GM12878 (cell line): ENCODE data around the gene HBD. TPM values are rescaled to one million over a fixed set of nuclear protein-coding genes. Genes with fewer than 3 reads are reported as not detected.

Source experiments
- ATAC-seq: fragments of 200-7000 bp; cut with Tn5 transposase; 3 replicates; pipeline ENCODE4 v1.9.1; 2020; ENCODE audit warnings: mild to moderate bottlenecking, moderate library complexity
- BruUV-seq: library from RNA; stranded (reverse); fragments of 400-500 nt; replicated peaks from 2 replicates; lab custom pipeline; 2021; lab: Mats Ljungman, UMichigan
- CTCF ChIA-PET: fragments of 300-600 bp; sonication (Branson Sonifier 250); formaldehyde crosslinking; extraction: SDS; loops from one replicate; lab custom pipeline; 2021; ENCODE audit warnings: inconsistent platforms; lab: Yijun Ruan, JAX
- POLR2A ChIA-PET: fragments of 350-600 bp; formaldehyde crosslinking; extraction: SDS; loops from one replicate; lab custom pipeline; 2021; ENCODE audit warnings: inconsistent platforms; lab: Charles Lee
- RAD21 ChIA-PET: fragments of 300-600 bp; sonication (Branson Sonifier 250); formaldehyde crosslinking; loops from one replicate; lab custom pipeline; 2023; ENCODE audit warnings: antibody characterized with exemption; ENCODE audit not compliant: unreplicated experiment; lab: Charles Lee
- SMC1A ChIA-PET: fragments of 300-600 bp; sonication (Branson Sonifier 250); formaldehyde crosslinking; loops from one replicate; lab custom pipeline; 2023; ENCODE audit not compliant: unreplicated experiment, uncharacterized antibody; lab: Charles Lee
- DNase-seq: peaks from one replicate; pipeline ENCODE4 v3.0.0-alpha.2; 2011; ENCODE audit warnings: low read depth, low spot score
- FAIRE-seq: peaks from 3 replicates; lab custom pipeline; 2011; peaks lifted over from hg19 to GRCh38; lab: Jason Lieb, UNC
- H2AFZ ChIP-seq: 2 replicates; pipeline ENCODE4 v1.6.0; 2011; ENCODE audit warnings: low read depth, low read length, control low read depth; ENCODE audit not compliant: control insufficient read depth
- H3K27ac ChIP-seq: 2 replicates; pipeline ENCODE4 v1.5.1; 2011; ENCODE audit warnings: control low read depth; ENCODE audit not compliant: control insufficient read depth, insufficient read depth
- H3K27me3 ChIP-seq, 2 experiments: replicated peaks in 1 of 2; 2 replicates each; pipeline versions ENCODE4 v1.6.0 to v1.6.1; 2011; ENCODE audit warnings: low read length in 1 of 2; ENCODE audit not compliant: control insufficient read depth in 2 of 2, insufficient read depth in 2 of 2
- H3K36me3 ChIP-seq, 2 experiments: 2 replicates each; pipeline ENCODE4 v1.5.1; 2011; ENCODE audit warnings: low read length in 1 of 2; ENCODE audit not compliant: control insufficient read depth in 2 of 2, insufficient read depth in 2 of 2
- H3K4me1 ChIP-seq: 2 replicates; pipeline ENCODE4 v1.6.1; 2011; ENCODE audit warnings: mild to moderate bottlenecking, low read length, moderate library complexity, mixed read lengths; ENCODE audit not compliant: control insufficient read depth, insufficient read depth
- H3K4me2 ChIP-seq: 2 replicates; pipeline ENCODE4 v1.6.0; 2011; ENCODE audit warnings: control low read depth; ENCODE audit not compliant: control insufficient read depth, insufficient read depth
- H3K4me3 ChIP-seq: fragments of 200-600 bp; sonication (generic); 2 replicates; pipeline ENCODE4 v1.5.1; 2016
- H3K79me2 ChIP-seq: 2 replicates; pipeline ENCODE4 v1.6.0; 2011; ENCODE audit warnings: low read length; ENCODE audit not compliant: control insufficient read depth, insufficient read depth
- H3K9ac ChIP-seq: 2 replicates; pipeline ENCODE4 v1.8.0; 2011; ENCODE audit warnings: low read length, control low read depth, mixed read lengths; ENCODE audit not compliant: control insufficient read depth, insufficient read depth
- H3K9me3 ChIP-seq: replicated peaks from 3 replicates; pipeline ENCODE4 v1.5.1; 2011; ENCODE audit warnings: mild to moderate bottlenecking, low read length; ENCODE audit not compliant: control insufficient read depth, insufficient read depth
- H4K20me1 ChIP-seq: 2 replicates; pipeline ENCODE4 v1.6.0; 2011; ENCODE audit not compliant: control insufficient read depth, insufficient read depth
- CREB1 ChIP-seq: IDR thresholded peaks from 2 replicates; pipeline ENCODE4 v1.6.1; 2012; ENCODE audit warnings: low read depth, mild to moderate bottlenecking, inconsistent platforms
- CREM ChIP-seq: IDR thresholded peaks from 2 replicates; pipeline ENCODE4 v1.6.1; 2014; ENCODE audit warnings: antibody characterized with exemption, low read depth
- CTCF ChIP-seq, 3 experiments: IDR thresholded peaks in 2 of 3; conservative IDR thresholded peaks in 1 of 3; 2 replicates each; pipeline ENCODE4 v1.5.1; 2011; ENCODE audit warnings: low read depth in 3 of 3, low read length in 3 of 3, mild to moderate bottlenecking in 3 of 3, control low read depth in 2 of 3, moderate library complexity in 2 of 3, inconsistent platforms in 1 of 3, mixed read lengths in 1 of 3; ENCODE audit not compliant: control insufficient read depth in 2 of 3, insufficient read depth in 1 of 3; ENCODE audit errors: extremely low read depth in 1 of 3
- ETV6 ChIP-seq, 2 experiments: fragments of 450-650 bp in 1 of 2; IDR thresholded peaks in 1 of 2; conservative IDR thresholded peaks in 1 of 2; 2 replicates each; pipeline ENCODE4 v1.6.1; 2014; ENCODE audit warnings: antibody characterized with exemption in 1 of 2, borderline replicate concordance in 1 of 2, low read depth in 1 of 2, mild to moderate bottlenecking in 1 of 2, moderate library complexity in 1 of 2
- EZH2 ChIP-seq: IDR thresholded peaks from 2 replicates; pipeline ENCODE4 v1.6.1; 2012; ENCODE audit warnings: low read depth, mild to moderate bottlenecking, control low read depth, inconsistent platforms, low read length, borderline replicate concordance; ENCODE audit not compliant: control insufficient read depth
- FOS ChIP-seq: IDR thresholded peaks from 3 replicates; pipeline ENCODE4 v1.6.1; 2011; ENCODE audit warnings: borderline replicate concordance; ENCODE audit not compliant: insufficient read length; ENCODE audit errors: extremely low read depth
- IKZF1 ChIP-seq: fragments of 450-650 bp; conservative IDR thresholded peaks from 2 replicates; pipeline ENCODE4 v1.6.1; 2017; ENCODE audit warnings: antibody characterized with exemption, mild to moderate bottlenecking
- KAT2A ChIP-seq: conservative IDR thresholded peaks from 2 replicates; pipeline ENCODE4 v1.6.1; 2011; ENCODE audit warnings: low read depth, low read length; ENCODE audit not compliant: control insufficient read depth
- KLF5 ChIP-seq: fragments of 450-650 bp; IDR thresholded peaks from 2 replicates; pipeline ENCODE4 v1.6.1; 2014; ENCODE audit warnings: mild to moderate bottlenecking; ENCODE audit not compliant: partially characterized antibody
- MTA2 ChIP-seq: fragments of 450-650 bp; IDR thresholded peaks from 2 replicates; pipeline ENCODE4 v1.6.1; 2016; ENCODE audit warnings: low read depth, mild to moderate bottlenecking, moderate library complexity
- NFIC ChIP-seq: IDR thresholded peaks from 2 replicates; pipeline ENCODE4 v1.6.1; 2012; ENCODE audit warnings: low read depth, mild to moderate bottlenecking, inconsistent platforms, low read length, moderate library complexity
- NR2F1 ChIP-seq: fragments of 450-650 bp; conservative IDR thresholded peaks from 2 replicates; pipeline ENCODE4 v1.6.1; 2017; ENCODE audit warnings: mild to moderate bottlenecking
- PML ChIP-seq: IDR thresholded peaks from 2 replicates; pipeline ENCODE4 v1.6.1; 2012; ENCODE audit warnings: low read length, inconsistent platforms
- POLR2A ChIP-seq: IDR thresholded peaks from 2 replicates; pipeline ENCODE4 v1.6.1; 2011; ENCODE audit warnings: low read depth, mild to moderate bottlenecking, low read length
- RAD51 ChIP-seq: fragments of 450-650 bp; IDR thresholded peaks from 2 replicates; pipeline ENCODE4 v1.6.1; 2016; ENCODE audit warnings: moderate library complexity, mild to moderate bottlenecking, inconsistent platforms
- RB1 ChIP-seq: fragments of 450-650 bp; formaldehyde crosslinking; IDR thresholded peaks from 2 replicates; pipeline ENCODE4 v1.6.1; 2017; ENCODE audit warnings: mild to moderate bottlenecking, borderline replicate concordance
- RUNX3 ChIP-seq: IDR thresholded peaks from 2 replicates; pipeline ENCODE4 v1.6.1; 2012; ENCODE audit warnings: low read length, inconsistent platforms
- SMC3 ChIP-seq: IDR thresholded peaks from 2 replicates; pipeline ENCODE4 v1.6.1; 2011; ENCODE audit warnings: low read length, improper control_type of control experiment, borderline replicate concordance
- SPI1 ChIP-seq: IDR thresholded peaks from 2 replicates; pipeline ENCODE4 v1.6.1; 2011; ENCODE audit warnings: low read depth, mild to moderate bottlenecking, low read length, moderate library complexity, borderline replicate concordance; ENCODE audit not compliant: insufficient read depth
- TCF7 ChIP-seq: IDR thresholded peaks from 2 replicates; pipeline ENCODE4 v1.6.1; 2014; ENCODE audit warnings: antibody characterized with exemption, borderline replicate concordance
- ZNF207 ChIP-seq: fragments of 450-650 bp; IDR thresholded peaks from 2 replicates; pipeline ENCODE4 v1.6.1; 2014; ENCODE audit warnings: antibody characterized with exemption, mild to moderate bottlenecking, borderline replicate concordance
- in situ Hi-C: fragments of 300-500 bp; cut with MboI; formaldehyde crosslinking; loops from 9 replicates; pipeline ENCODE4 v1.14.3; 2018; ENCODE audit warnings: mixed read lengths
- intact Hi-C: fragments of 100-400 bp; cut with micrococcal nuclease; formaldehyde crosslinking; loops from one replicate; pipeline ENCODE4 v1.14.2; 2022; ENCODE audit not compliant: unreplicated experiment
- polyA plus RNA-seq, 11 experiments: library from polyadenylated mRNA; depleted of rRNA in 4 of 11; unstranded in 6 of 11; stranded (reverse) in 5 of 11; fragments of >200 nt; fragmentation: Nextera tagmentation in 4 of 11; fragmentation: Illumina TruSeq in 1 of 11; extraction: Ambion mirVana in 4 of 11; extraction: Trizol in 1 of 11; gene quantifications; 1 replicate in 1 of 11; 2 replicates in 10 of 11; pipeline versions ENCODE4 v1.2.1 to v1.2.3, GENCODE V29; 2011 to 2016; ENCODE audit warnings: inconsistent platforms in 2 of 11, missing spikeins in 2 of 11, low read depth in 1 of 11
- total RNA-seq, 4 experiments: library from RNA; depleted of rRNA in 3 of 4; stranded (reverse); fragments of >200 nt in 3 of 4; fragmentation: Illumina TruSeq in 1 of 4; extraction: Trizol in 1 of 4; gene quantifications; 2 replicates each; pipeline versions ENCODE4 v1.2.1 to v1.2.3, GENCODE V29; 2013 to 2021

The HBD gene
- total and polyA plus RNA-seq, 10 of the 15 experiments (the other 5 are each of a cell fraction or from before 2014, with no cell fraction given), result 0.11 to 0.32 TPM; not detected in 8

- no peak for TF ChIP-seq CREB1
- TF ChIP-seq, all 136 proteins: peak for 0
Observed at GRCh38 chr11:5267033-5267563, 32.8 kb upstream of the HBD start (continued).

- TF ChIP-seq CTCF (IDR thresholded peaks at IDR 0.05 in 2 of 3, conservative IDR thresholded peaks at IDR 0.05 in 1 of 3; ENCODE audit: control insufficient read depth in 2 of 3, extremely low read depth in 1 of 3, insufficient read depth in 1 of 3, low read depth in 3 of 3, low read length in 3 of 3), result no peak
- no peak for TF ChIP-seq RAD51
- no peak for TF ChIP-seq NFIC
- TF ChIP-seq SMC3, result no peak
- TF ChIP-seq EZH2, result no peak
- TF ChIP-seq RUNX3, result no peak
- TF ChIP-seq TCF7, result no peak
- TF ChIP-seq ETV6 (conservative IDR thresholded peaks at IDR 0.05 in 1 of 2, IDR thresholded peaks at IDR 0.05 in 1 of 2; ENCODE audit: borderline replicate concordance in 1 of 2, low read depth in 1 of 2), result no peak
- TF ChIP-seq ZNF207, result no peak
- no peak for TF ChIP-seq SPI1
- no peak for TF ChIP-seq FOS
- no peak for TF ChIP-seq POLR2A
- no peak for TF ChIP-seq PML
- no peak for TF ChIP-seq KLF5
- no peak for TF ChIP-seq NR2F1
- TF ChIP-seq MTA2, result no peak
- TF ChIP-seq RB1, result no peak
- TF ChIP-seq IKZF1, result no peak
- TF ChIP-seq KAT2A, result no peak
- no peak for TF ChIP-seq CREM
- BruUV-seq, result no TSS peak
- DNase-seq (no peak), ATAC-seq (no peak), FAIRE-seq (no peak)
- SMC1A ChIA-PET, result no interaction called here
- Histone ChIP-seq H3K27me3 (no peaks in the 10 kb centered on the region), H3K79me2 (no peaks in the 10 kb centered on the region), H3K4me2 (no peak overlapping the region), H3K4me1 (no peaks in the 10 kb centered on the region), H3K4me3 (no peak overlapping the region), H2AFZ (no peak overlapping the region), H3K27ac (no peak overlapping the region), H3K9ac (no peak overlapping the region), H4K20me1 (no peaks in the 10 kb centered on the region), H3K36me3 (no peaks in the 10 kb centered on the region), H3K9me3 (no peaks in the 10 kb centered on the region)
- CTCF ChIA-PET, result no interaction called here
- RAD21 ChIA-PET, result no interaction called here
- in situ Hi-C loops (no loop called here), intact Hi-C loops (no loop called here)
- POLR2A ChIA-PET, result no interaction called here
Observed at GRCh38 chr11:5266609-5267008, 32.3 kb upstream of the HBD start.
